Activated CD4-positive, alpha-beta memory T cell treated with anti-CD3 and anti-CD28 coated beads for 36 hours (primary cell): ENCODE results near the gene REM1. TPM values are rescaled to one million over a fixed set of nuclear protein-coding genes. Genes with fewer than 3 reads are reported as not detected.
A peak's percentile ranks its signal among the peaks of the same experiment; 100 is the strongest.
"Not testable (repeated sequence)": the region's sequence is repeated elsewhere in the genome, so short reads cannot be mapped to it uniquely, and the experiment has no call there.

ENCODE experiments used
- CTCF ChIA-PET: fragments of 350-600 bp; sonication (Branson Sonifier 250); formaldehyde crosslinking; loops from one replicate; lab custom pipeline; 2021; ENCODE audit warnings: antibody characterized with exemption, inconsistent platforms; lab: Charles Lee
- POLR2A ChIA-PET: fragments of 350-600 bp; sonication (Branson Sonifier 250); formaldehyde crosslinking; loops from one replicate; lab custom pipeline; 2021; ENCODE audit warnings: antibody characterized with exemption; lab: Charles Lee
- DNase-seq: peaks from one replicate; pipeline ENCODE4 v3.0.0-alpha.2; 2020
- H3K27ac Mint-ChIP-seq: one replicate; pipeline ENCODE4 v1.8.0; 2021; ENCODE audit warnings: mixed read lengths
- H3K27me3 Mint-ChIP-seq: one replicate; pipeline ENCODE4 v1.8.0; 2021; ENCODE audit warnings: mixed read lengths
- H3K36me3 Mint-ChIP-seq: one replicate; pipeline ENCODE4 v1.8.0; 2021; ENCODE audit warnings: mixed read lengths
- H3K4me1 Mint-ChIP-seq: one replicate; pipeline ENCODE4 v1.8.0; 2021; ENCODE audit warnings: low read depth, mixed read lengths
- H3K4me3 Mint-ChIP-seq: one replicate; pipeline ENCODE4 v1.8.0; 2021; ENCODE audit warnings: mild to moderate bottlenecking, mixed read lengths
- H3K9me3 Mint-ChIP-seq: one replicate; pipeline ENCODE4 v1.8.0; 2021; ENCODE audit warnings: mixed read lengths
- intact Hi-C: fragments of 100-400 bp; cut with micrococcal nuclease; formaldehyde crosslinking; loops from one replicate; pipeline ENCODE4 v1.15.1; 2023
- total RNA-seq, 2 experiments: library from RNA; stranded (reverse); gene quantifications; one replicate each; pipeline ENCODE4 v1.2.3, GENCODE V29; 2021

REM1 gene, protein sequence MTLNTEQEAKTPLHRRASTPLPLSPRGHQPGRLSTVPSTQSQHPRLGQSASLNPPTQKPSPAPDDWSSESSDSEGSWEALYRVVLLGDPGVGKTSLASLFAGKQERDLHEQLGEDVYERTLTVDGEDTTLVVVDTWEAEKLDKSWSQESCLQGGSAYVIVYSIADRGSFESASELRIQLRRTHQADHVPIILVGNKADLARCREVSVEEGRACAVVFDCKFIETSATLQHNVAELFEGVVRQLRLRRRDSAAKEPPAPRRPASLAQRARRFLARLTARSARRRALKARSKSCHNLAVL
- not detected for total RNA-seq

DNA sequence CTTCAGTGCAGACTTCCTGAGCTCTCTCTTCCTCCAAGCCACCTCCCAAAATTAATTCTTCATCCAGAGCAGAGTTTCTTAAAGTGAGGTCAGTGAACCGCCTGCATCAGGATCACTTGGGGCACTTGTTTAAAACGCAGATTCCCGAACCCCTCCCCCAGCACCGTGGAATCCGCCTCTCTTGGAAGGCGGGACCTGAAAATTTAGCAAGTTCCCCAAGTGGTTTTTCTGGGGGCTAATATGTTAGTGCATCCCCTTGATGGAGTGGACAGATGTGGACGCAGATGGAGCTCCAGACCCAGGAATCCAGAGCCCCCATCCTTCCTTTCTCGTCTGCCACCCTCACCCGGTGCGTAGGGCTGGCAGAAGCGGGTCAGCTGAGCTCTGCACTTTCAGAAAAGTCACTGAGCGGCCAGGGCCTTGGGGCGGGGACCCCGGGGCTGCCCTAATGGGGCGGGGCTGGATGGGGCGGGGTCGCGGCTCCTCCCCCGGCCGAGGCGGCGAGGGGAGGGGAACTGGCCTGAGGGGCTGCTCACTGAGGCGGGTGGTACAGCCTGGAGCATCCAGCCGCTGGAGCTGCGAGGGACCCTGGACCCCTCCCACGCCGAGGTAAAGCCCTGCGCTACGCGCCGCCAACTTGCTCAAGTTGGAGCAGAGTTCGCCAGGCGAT is at the start of gene REM1, which contains the start of gene DEFB124:
Gene REM1, plus strand, starts transcription at position 531 of the 670 bp plus-strand sequence. CDS start 1,158 bp downstream, outside the sequence.
Gene DEFB124, minus strand, starts transcription at position 370 of the 670 bp plus-strand sequence. CDS start 2,114 bp downstream, outside the sequence.
- peaks cover 32% of the 10 kb centered on the region for H3K27me3 Mint-ChIP-seq
- POLR2A ChIA-PET, result no interaction called here
- intact Hi-C loops, result no loop called here

DNA sequence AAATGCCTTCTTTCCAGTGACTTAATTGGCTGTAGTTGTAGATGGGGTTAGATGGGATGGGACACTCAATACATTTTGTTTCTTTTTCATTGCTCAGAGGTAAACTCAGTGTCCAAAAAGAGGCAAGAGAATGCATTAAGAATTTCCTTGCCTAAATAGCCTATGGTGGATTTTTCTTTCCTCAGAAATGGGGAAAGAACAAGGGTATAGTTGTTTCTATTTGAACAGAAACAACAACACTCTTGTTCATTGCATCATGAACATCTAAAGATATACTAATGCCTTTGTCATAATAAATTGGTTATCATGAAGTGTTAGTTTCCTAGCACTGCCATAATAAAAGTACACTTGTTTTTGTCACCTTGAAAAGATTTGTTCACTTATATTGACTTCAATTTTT is 49.3 kb upstream of the REM1 start:
- H3K4me1 Mint-ChIP-seq, result no peaks in the 10 kb centered on the region
- ChIA-PET POLR2A (no interaction called here), CTCF (no interaction called here)
- no peak overlapping the region for H3K27ac Mint-ChIP-seq
- H3K36me3 Mint-ChIP-seq, result no peaks in the 10 kb centered on the region
- no peak for DNase-seq
- H3K27me3 Mint-ChIP-seq, result no peaks in the 10 kb centered on the region
- H3K4me3 Mint-ChIP-seq, result no peak overlapping the region
- H3K9me3 Mint-ChIP-seq, result no peaks in the 10 kb centered on the region
- intact Hi-C loops, result no loop called here

More for the DNA sequence above, at the start of gene REM1, which contains the start of gene DEFB124:
- Mint-ChIP-seq H3K27ac (no peak within 1 kb of the TSS), H3K36me3 (no peaks in the 10 kb centered on the region), H3K4me3 (no peak within 1 kb of the TSS), H3K9me3 (no peaks in the 10 kb centered on the region), H3K4me1 (peaks cover 10% of the 10 kb centered on the region)
- CTCF ChIA-PET, result interaction anchor here (3.4 kb wide), 1 partner anchor 28 kb away, joined by 20 read pairs; no protein-coding TSS in a partner anchor
- DNase-seq, result no peak

DNA sequence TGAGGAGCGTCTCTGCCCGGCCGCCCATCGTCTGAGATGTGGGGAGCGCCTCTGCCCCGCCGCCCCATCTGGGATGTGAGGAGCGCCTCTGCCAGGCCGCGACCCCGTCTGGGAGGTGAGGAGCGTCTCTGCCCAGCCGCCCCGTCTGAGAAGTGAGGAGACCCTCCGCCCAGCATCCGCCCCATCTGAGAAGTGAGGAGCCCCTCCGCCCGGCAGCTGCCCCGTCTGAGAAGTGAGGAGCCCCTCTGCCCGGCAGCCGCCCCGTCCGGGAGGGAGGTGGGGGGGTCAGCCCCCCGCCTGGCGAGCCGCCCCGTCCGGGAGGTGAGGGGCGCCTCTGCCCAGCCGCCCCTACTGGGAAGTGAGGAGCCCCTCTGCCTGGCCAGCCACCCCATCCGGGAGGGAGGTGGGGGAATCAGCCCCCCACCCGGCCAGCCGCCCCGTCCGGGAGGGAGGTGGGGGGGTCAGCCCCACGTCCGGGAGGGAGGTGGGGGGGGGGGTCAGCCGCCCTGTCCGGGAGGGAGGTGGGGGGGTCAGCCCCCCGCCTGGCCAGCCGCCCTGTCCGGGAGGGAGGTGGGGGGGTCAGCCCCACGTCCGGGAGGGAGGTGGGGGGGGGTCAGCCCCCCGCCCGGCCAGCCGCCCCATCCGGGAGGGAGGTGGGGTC is 48.1 kb upstream of the REM1 start:
- DNase-seq, H3K27me3 Mint-ChIP-seq, POLR2A ChIA-PET, H3K36me3 Mint-ChIP-seq, H3K4me1 Mint-ChIP-seq, H3K27ac Mint-ChIP-seq, H3K9me3 Mint-ChIP-seq, CTCF ChIA-PET, H3K4me3 Mint-ChIP-seq, intact Hi-C loops: not testable (repeated sequence)

DNA sequence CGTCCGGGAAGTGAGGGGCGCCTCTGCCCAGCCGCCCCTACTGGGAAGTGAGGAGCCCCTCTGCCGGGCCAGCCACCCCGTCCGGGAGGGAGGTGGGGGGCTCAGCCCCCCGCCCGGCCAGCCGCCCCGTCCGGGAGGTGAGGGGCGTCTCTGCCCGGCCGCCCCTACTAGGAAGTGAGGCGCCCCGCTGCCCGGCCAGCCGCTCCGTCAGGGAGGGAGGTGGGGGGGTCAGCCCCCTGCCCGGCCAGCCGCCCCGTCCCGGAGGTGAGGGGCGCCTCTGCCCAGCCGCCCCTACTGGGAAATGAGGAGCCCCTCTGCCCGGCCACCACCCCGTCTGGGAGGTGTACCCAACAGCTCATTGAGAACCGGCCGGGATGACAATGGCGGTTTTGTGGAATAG is 47.5 kb upstream of the REM1 start:
- H3K4me3 Mint-ChIP-seq, H3K36me3 Mint-ChIP-seq, H3K27ac Mint-ChIP-seq, intact Hi-C loops, POLR2A ChIA-PET, H3K4me1 Mint-ChIP-seq, DNase-seq, H3K9me3 Mint-ChIP-seq, H3K27me3 Mint-ChIP-seq, CTCF ChIA-PET: not testable (repeated sequence)

DNA sequence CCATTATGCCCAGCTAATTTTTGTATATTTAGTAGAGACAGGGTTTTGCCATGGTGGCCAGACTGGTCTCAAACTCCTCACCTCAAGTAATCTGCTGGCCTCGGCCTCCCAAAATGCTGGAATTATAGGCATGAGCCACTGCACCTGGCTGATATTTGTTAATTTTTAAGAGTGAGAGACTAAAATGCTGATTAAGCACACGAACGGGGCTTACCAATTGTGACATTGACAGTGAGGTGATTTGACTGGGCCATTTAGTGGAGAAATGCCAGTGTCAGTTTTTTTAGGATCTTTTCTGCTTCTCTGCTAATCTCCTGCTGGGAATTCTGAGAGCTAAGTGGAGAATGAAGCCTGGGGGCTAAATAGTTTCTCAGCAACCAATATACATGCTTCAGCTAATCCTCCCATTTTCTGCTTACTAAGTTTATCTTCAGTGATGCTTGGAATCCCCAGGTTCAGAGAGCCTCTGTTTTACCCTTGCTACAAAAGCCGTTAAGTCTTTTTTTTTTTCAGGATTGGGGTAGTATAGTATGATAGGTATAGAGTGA is 44.4 kb upstream of the REM1 start:
- Mint-ChIP-seq H3K9me3 (no peaks in the 10 kb centered on the region), H3K27ac (no peak overlapping the region), H3K27me3 (peaks cover 12% of the 10 kb centered on the region), H3K36me3 (no peaks in the 10 kb centered on the region), H3K4me1 (no peaks in the 10 kb centered on the region), H3K4me3 (no peak overlapping the region)
- no peak for DNase-seq
- CTCF ChIA-PET, result interaction anchor here (1.9 kb wide), 1 partner anchor 10 kb away, joined by 6 read pairs; the partner anchor contains the start of gene DEFB123
- intact Hi-C loops, result no loop called here
- POLR2A ChIA-PET, result no interaction called here

DNA sequence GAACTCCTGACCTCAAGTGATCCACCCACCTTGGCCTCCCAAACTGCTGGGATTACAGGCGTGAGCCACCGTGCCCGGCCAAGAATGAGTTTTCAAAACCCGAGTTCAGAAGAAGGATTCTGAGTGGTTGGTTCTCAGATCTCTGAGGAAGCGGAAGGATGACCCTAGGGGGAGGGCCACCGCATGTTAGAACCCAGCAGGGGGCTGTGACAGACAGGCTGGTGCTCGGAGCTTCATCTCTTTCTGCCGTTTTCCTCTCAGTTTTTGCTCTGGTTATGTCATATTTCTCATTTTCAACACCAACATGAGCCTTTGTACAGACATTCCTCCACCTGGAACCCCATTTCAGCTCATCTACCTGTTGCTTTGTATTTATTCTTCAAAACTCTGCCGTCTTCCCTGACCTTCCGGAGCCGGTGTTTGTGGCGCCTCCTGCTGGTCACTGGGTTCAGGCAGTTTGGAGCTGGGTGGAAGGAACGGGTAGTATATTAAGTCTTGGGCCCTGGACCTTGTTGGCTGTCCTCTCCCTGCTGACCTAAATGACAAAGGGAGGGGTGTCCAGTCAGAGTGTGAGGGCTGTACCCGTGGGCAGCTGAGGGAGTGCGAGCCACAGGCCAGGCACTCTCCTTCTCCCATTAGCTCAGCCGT is 35.0 kb upstream of the REM1 start, which contains the start of gene DEFB123:
Gene DEFB123, plus strand, starts transcription at position 621 of the 648 bp plus-strand sequence. CDS start 67 bp downstream, outside the sequence.
- no peaks in the 10 kb centered on the region for H3K9me3 Mint-ChIP-seq
- intact Hi-C loops, result no loop called here
- no peak within 1 kb of the TSS for H3K27ac Mint-ChIP-seq
- no peak within 1 kb of the TSS for H3K4me3 Mint-ChIP-seq
- no peaks in the 10 kb centered on the region for H3K36me3 Mint-ChIP-seq
- H3K27me3 Mint-ChIP-seq, result peaks cover 3% of the 10 kb centered on the region
- DNase-seq, result peak; percentile 28
- CTCF ChIA-PET, result interaction anchor here (0.6 to 1.7 kb wide), 11 partner anchors 9 to 1907 kb away, joined by 3 to 9 read pairs (median 3); no protein-coding TSS in a partner anchor
- no peaks in the 10 kb centered on the region for H3K4me1 Mint-ChIP-seq
- POLR2A ChIA-PET, result interaction anchor here (0.6 kb wide), 1 partner anchor 20 kb away, joined by 3 read pairs; no protein-coding TSS in a partner anchor

DNA sequence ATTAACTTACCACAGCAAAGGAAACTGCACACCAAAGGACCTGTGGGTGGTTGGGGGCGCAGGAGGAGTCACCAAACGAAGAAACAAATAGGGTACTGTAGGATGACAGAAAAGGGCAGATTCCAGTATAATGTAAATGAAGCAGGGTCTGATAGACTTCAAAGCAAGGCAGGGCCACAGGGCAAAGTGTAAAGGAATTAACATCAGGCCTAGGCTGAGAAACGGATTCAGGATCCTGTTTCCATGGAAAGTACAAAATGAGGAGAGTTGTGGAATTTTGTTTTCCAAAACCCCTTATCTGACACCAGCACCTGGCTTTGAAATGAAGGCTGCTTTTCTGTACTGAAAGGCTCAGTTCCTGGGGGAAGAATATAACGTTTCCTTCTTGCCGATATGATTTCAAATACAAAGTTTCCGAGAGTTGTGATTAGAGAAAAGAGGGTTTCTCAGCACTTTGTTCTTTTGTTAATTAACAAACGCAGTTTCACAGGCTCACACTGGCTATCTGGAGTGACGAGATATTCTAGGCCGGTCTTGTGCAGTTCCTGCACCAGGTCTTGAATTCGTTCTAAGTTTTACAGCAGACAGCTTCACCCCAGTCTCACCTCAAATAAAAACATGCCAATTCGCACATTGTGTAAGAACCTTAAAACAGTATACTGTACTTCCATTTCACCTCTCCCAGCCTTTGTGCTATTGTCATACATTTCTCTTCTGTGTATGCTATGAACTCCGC is 28.8 kb upstream of the REM1 start:
- ChIA-PET CTCF (interaction anchor here (0.9 kb wide), 1 partner anchor 15 kb away, joined by 3 read pairs; no protein-coding TSS in a partner anchor), POLR2A (no interaction called here)
- Mint-ChIP-seq H3K4me1 (no peaks in the 10 kb centered on the region), H3K27ac (no peak overlapping the region), H3K4me3 (no peak overlapping the region), H3K9me3 (no peaks in the 10 kb centered on the region), H3K36me3 (no peaks in the 10 kb centered on the region), H3K27me3 (peaks cover 6% of the 10 kb centered on the region)
- intact Hi-C loops, result no loop called here
- no peak for DNase-seq

DNA sequence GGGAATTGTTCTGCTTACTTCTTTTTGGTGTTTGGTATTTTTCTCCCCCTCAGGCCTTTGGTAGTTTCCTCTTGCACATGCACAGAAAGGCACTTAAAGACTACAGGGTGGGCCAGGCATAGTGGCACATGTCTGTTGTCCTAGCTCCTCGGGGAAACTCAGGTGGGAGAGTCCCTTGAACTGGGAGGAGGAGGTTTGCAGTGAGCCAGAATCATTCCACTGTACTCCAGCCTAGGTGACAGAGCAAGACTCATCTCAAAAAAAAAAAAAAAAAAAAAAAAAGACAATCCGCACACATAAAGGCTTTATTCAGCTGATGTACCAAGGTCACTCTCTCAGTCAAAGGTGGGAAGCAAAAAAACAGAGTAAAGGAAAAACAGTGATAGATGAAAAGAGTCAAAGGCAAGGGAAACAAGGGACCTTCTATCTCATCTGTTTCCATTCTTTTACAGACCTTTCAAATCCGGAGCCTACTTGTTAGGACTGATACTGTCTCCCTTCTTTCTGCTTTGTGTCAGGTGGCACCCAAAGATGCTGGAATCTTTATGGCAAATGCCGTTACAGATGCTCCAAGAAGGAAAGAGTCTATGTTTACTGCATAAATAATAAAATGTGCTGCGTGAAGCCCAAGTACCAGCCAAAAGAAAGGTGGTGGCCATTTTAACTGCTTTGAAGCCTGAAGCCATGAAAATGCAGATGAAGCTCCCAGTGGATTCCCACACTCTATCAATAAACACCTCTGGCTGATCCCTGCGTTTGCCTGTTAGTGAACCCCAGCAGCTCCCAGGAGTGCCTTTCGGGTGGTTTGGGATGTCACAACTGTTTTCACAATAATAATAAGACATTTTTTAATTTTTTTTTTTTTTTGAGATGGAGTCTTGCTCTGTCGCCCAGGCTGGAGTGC is 25.3 kb upstream of the REM1 start:
- no peak for DNase-seq
- POLR2A ChIA-PET, result no interaction called here
- Mint-ChIP-seq H3K4me1 (no peaks in the 10 kb centered on the region), H3K27ac (no peak overlapping the region), H3K9me3 (no peaks in the 10 kb centered on the region), H3K27me3 (peaks cover 12% of the 10 kb centered on the region), H3K36me3 (no peaks in the 10 kb centered on the region), H3K4me3 (no peak overlapping the region)
- intact Hi-C loops, result no loop called here
- CTCF ChIA-PET, result interaction anchor here (1.7 to 2.9 kb wide), 3 partner anchors 10 to 53 kb away, joined by 9 to 14 read pairs (median 9); partner anchors contain the start of gene DEFB123

DNA sequence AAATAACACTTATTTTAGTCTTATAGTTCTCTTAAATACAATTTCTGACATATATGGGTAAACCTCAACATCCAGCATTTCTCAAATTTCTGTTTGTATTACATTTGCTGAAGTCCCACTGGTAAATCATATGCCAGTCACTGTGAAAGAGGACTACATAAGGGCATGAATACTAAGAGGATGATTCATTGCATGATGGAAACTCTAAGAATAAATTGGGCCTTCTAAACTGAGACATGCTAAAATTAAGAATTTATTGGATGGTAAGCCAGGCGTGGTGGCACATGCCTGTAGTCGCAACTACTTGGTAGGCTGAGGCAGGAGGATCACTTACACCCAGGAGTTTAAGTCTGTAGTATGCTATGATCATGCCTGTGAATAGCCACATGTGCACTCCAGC is 22.5 kb upstream of the REM1 start:
- H3K27ac Mint-ChIP-seq, result no peak overlapping the region
- no peaks in the 10 kb centered on the region for H3K9me3 Mint-ChIP-seq
- intact Hi-C loops, result no loop called here
- ChIA-PET CTCF (no interaction called here), POLR2A (interaction anchor here (0.5 kb wide), 1 partner anchor 40 kb away, joined by 4 read pairs; no protein-coding TSS in a partner anchor)
- no peak overlapping the region for H3K4me3 Mint-ChIP-seq
- no peak for DNase-seq
- H3K27me3 Mint-ChIP-seq, result peaks cover 8% of the 10 kb centered on the region
- H3K4me1 Mint-ChIP-seq, result no peaks in the 10 kb centered on the region
- no peaks in the 10 kb centered on the region for H3K36me3 Mint-ChIP-seq

DNA sequence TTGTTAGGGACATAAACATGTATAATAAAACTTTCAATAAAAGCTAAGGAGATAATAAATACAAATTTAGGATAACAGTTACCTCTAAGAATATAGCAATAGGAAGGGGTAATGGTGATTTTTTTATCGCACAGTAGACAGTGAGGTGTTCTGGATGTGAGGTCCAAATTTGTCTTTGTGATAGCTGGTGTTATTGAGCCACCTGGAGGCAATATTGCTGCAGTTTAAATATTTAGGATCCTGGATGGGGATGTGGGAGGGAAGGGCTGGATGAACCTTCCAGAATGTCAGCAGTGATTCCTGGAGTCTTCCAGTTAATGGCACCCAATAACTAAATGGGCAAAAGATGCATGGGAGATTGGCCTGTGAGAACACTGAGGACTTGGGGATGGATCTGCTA is 20.7 kb upstream of the REM1 start:
- no peaks in the 10 kb centered on the region for H3K36me3 Mint-ChIP-seq
- no peak overlapping the region for H3K27ac Mint-ChIP-seq
- H3K4me1 Mint-ChIP-seq, result no peaks in the 10 kb centered on the region
- H3K27me3 Mint-ChIP-seq, result peaks cover 10% of the 10 kb centered on the region
- CTCF ChIA-PET, result no interaction called here
- POLR2A ChIA-PET, result no interaction called here
- no peak overlapping the region for H3K4me3 Mint-ChIP-seq
- intact Hi-C loops, result no loop called here
- no peaks in the 10 kb centered on the region for H3K9me3 Mint-ChIP-seq
- DNase-seq, result no peak
